Pancreas (tissue), 10 donors: ENCODE results near the gene EDN2. TPM values are rescaled to one million over a fixed set of nuclear protein-coding genes. Genes with fewer than 3 reads are reported as not detected.

Source experiments
- ATAC-seq, 4 donors: fragments of 200-7000 bp; cut with Tn5 transposase; one replicate each; pipeline versions ENCODE4 v1.8.0 to v1.9.1; 2020; ENCODE audit warnings: mild to moderate bottlenecking in 4 of 4, moderate library complexity in 4 of 4
- DNase-seq, 6 donors: peaks; one replicate each; pipeline ENCODE4 v3.0.0-alpha.2; 2020
- FAIRE-seq: peaks from 2 replicates; lab custom pipeline; 2012; peaks lifted over from hg19 to GRCh38; lab: Jason Lieb, UNC
- H3K27ac ChIP-seq, 4 donors: fragments of 200-600 bp; sonication (generic); 1 replicate in 3 of 4; 2 replicates in 1 of 4; pipeline versions ENCODE4 v1.5.0 to v1.8.0; 2020
- H3K27me3 ChIP-seq, 4 donors: fragments of 200-600 bp; one replicate each; pipeline ENCODE4 v1.8.0; 2021
- H3K36me3 ChIP-seq, 3 donors: fragments of 200-600 bp; sonication (generic) in 1 of 3; one replicate each; pipeline versions ENCODE4 v1.5.0 to v1.8.0; 2020 to 2021
- H3K4me1 ChIP-seq, 3 donors: fragments of 200-600 bp; one replicate each; pipeline ENCODE4 v1.8.0; 2021
- H3K4me3 ChIP-seq, 4 donors: fragments of 200-600 bp; sonication (generic) in 2 of 4; one replicate each; pipeline versions ENCODE4 v1.5.0 to v1.8.0; 2020 to 2021
- H3K9me3 ChIP-seq, 4 donors: fragments of 200-600 bp; one replicate each; pipeline ENCODE4 v1.8.0; 2021
- WGBS, 2 donors: extraction: QIAGEN DNeasy Blood & Tissue Kit; methylation state at CpG; one replicate each; pipeline ENCODE4 v1.1.7; 2013; 5-methylcytosine and 5-hydroxymethylcytosine counted together
- intact Hi-C, 3 donors: fragments of 100-400 bp; cut with DNase I; formaldehyde crosslinking; loops; one replicate each; pipeline versions ENCODE4 v1.11.1 to v1.14.2; 2022
- polyA plus RNA-seq, 2 donors: library from polyadenylated mRNA; stranded (reverse); fragments of 200-250 nt; gene quantifications; one replicate each; pipeline ENCODE4 v1.2.3, GENCODE V29; 2013
- total RNA-seq, 6 donors: library from RNA; stranded (reverse); fragmentation: NEBNext Ultra II Directional in 4 of 6; extraction: Animal tissue kit (Norgen Biotek cat#: 25700) in 4 of 6; gene quantifications; one replicate each; pipeline versions ENCODE4 v1.2.1 to v1.2.4, GENCODE V29; 2021 to 2023
- TF ChIP-seq, protein P1 (sequence below), 4 donors: fragments of 200-600 bp; sonication (generic) in 3 of 4; IDR thresholded peaks; one replicate each; pipeline versions ENCODE4 v1.5.0 to v1.8.0; 2021; ENCODE audit warnings: antibody characterized with exemption in 4 of 4
- donor health status: healthy with polysubstance abuse.
- donor health status: DM: no; HTN: no; CAD: no; lungs with moderate emphysema.
- donor health status: DM: no; HTN: no; CAD: no.
- donor health status: control.
- donor health status: control.
- donor health status: Bipolar disorder and iron deficiency.
- donor health status: DM: yes; HTN: yes; CAD: no.
- donor health status: DM: no; HTN: no; CAD: no.
- donor health status: DM: no; HTN: no; CAD: no.
- donor health status: DM: yes; HTN: yes; CAD: no.

EDN2 gene
- total and polyA plus RNA-seq, 8 donors: 1.2 to 8.3 (median 1.8) TPM

GRCh38 chr1:41497461-41498030, 13.1 kb upstream of the EDN2 start:
- Histone ChIP-seq H3K27me3 (no peaks in the 10 kb centered on the region), H3K36me3 (no peaks in the 10 kb centered on the region), H3K27ac (peak overlapping the region in 1 of 4 donors; percentile 84), H3K4me1 (peaks cover 20 to 45% (median 28%) of the 10 kb centered on the region in 3 donors), H3K9me3 (no peaks in the 10 kb centered on the region), H3K4me3 (no peak overlapping the region)
- no peak for ATAC-seq
- peak in 2 of 6 donors; percentile 30 to 40 for DNase-seq
- FAIRE-seq: no peak
- TF ChIP-seq, protein P1, sequence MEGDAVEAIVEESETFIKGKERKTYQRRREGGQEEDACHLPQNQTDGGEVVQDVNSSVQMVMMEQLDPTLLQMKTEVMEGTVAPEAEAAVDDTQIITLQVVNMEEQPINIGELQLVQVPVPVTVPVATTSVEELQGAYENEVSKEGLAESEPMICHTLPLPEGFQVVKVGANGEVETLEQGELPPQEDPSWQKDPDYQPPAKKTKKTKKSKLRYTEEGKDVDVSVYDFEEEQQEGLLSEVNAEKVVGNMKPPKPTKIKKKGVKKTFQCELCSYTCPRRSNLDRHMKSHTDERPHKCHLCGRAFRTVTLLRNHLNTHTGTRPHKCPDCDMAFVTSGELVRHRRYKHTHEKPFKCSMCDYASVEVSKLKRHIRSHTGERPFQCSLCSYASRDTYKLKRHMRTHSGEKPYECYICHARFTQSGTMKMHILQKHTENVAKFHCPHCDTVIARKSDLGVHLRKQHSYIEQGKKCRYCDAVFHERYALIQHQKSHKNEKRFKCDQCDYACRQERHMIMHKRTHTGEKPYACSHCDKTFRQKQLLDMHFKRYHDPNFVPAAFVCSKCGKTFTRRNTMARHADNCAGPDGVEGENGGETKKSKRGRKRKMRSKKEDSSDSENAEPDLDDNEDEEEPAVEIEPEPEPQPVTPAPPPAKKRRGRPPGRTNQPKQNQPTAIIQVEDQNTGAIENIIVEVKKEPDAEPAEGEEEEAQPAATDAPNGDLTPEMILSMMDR (IDR thresholded peaks at IDR 0.05): no peak
- WGBS, 2 donors: 95% methylated on average over 7 of the region's 7 CpGs
- intact Hi-C loops: no loop called here

DNA sequence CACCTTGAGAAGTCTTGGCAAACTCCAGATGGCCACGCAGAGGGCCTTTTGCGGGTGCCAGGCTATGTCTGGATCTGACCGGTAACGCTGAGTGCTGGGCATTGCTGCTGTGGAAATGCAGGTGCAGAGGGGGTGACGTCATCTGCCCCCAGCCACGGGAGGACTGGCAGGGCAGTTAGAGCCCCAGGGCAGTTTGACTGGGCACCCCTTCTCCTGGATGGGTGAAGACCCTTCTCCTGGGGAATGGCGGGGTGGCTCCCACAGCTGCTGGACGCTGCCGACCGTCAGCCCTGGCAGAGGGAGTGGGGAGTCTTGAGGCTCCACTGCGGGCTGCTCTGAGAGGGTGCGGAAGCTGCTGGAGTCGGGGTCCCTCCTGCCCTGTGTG, 12.6 kb upstream of the EDN2 start:
- no peaks in the 10 kb centered on the region for H3K36me3 ChIP-seq
- no peak for ATAC-seq
- H3K9me3 ChIP-seq: no peaks in the 10 kb centered on the region
- peaks cover 20 to 45% (median 28%) of the 10 kb centered on the region in 3 donors for H3K4me1 ChIP-seq
- H3K27me3 ChIP-seq: no peaks in the 10 kb centered on the region
- intact Hi-C loops: no loop called here
- WGBS, 2 donors: 87 to 88% methylated on average over 13 of the region's 13 CpGs
- H3K4me3 ChIP-seq: no peak overlapping the region
- H3K27ac ChIP-seq: peak overlapping the region in 3 of 4 donors; percentile 62 to 77 (median 71)
- FAIRE-seq: no peak
- DNase-seq: peak in 2 of 6 donors; percentile 37 to 71
- TF ChIP-seq, protein P1 (IDR thresholded peaks at IDR 0.05): no peak

- peak in 5 of 6 donors; percentile 78 to 90 (median 84) for DNase-seq
- H3K27me3 ChIP-seq: no peaks in the 10 kb centered on the region
- TF ChIP-seq, protein P1 (IDR thresholded peaks at IDR 0.05): no peak
- no peak for FAIRE-seq
- 19 to 20% methylated on average over 49 to 74 of the region's 74 CpGs for WGBS, 2 donors
- intact Hi-C loops: no loop called here
- peak overlapping the region; percentile 62 to 77 (median 66) for H3K27ac ChIP-seq
- no peaks in the 10 kb centered on the region for H3K9me3 ChIP-seq
- H3K36me3 ChIP-seq: no peaks in the 10 kb centered on the region
- ATAC-seq: peak; percentile 44 to 66 (median 50)
- H3K4me3 ChIP-seq: peak overlapping the region in 2 of 4 donors; percentile 7 to 38
- peaks cover 18 to 44% (median 25%) of the 10 kb centered on the region in 3 donors for H3K4me1 ChIP-seq
Observed at GRCh38 chr1:41496080-41497055, 11.9 kb upstream of the EDN2 start.

GRCh38 chr1:41495210-41495948, 10.9 kb upstream of the EDN2 start:
- DNase-seq (peak in 1 of 6 donors; percentile 66), ATAC-seq (peak in 3 of 4 donors; percentile 6 to 32 (median 23)), FAIRE-seq (no peak)
- Histone ChIP-seq H3K36me3 (no peaks in the 10 kb centered on the region), H3K4me3 (no peak overlapping the region), H3K27me3 (no peaks in the 10 kb centered on the region), H3K4me1 (peaks cover 11 to 36% (median 17%) of the 10 kb centered on the region in 3 donors), H3K27ac (peak overlapping the region; percentile 11 to 77 (median 47)), H3K9me3 (no peaks in the 10 kb centered on the region)
- intact Hi-C loops: no loop called here
- WGBS, 2 donors: 60% methylated on average over 19 of the region's 19 CpGs
- TF ChIP-seq, protein P1 (IDR thresholded peaks at IDR 0.05): no peak
